Panc1 (cell line): Measurements from ENCODE around the gene ADGRG3.

Source experiments
- CTCF ChIP-seq: fragments of 450-650 bp; IDR thresholded peaks from 2 replicates; pipeline ENCODE4 v1.5.1; 2017; ENCODE audit warnings: mild to moderate bottlenecking
- POLR2AphosphoS5 ChIP-seq: IDR thresholded peaks from 2 replicates; pipeline ENCODE4 v1.6.1; 2012; ENCODE audit warnings: mild to moderate bottlenecking, low read depth, low read length, moderate library complexity

- TF ChIP-seq CTCF = no peak
- no peak for TF ChIP-seq POLR2AphosphoS5
Observed at GRCh38 chr16:57708168-57708567, 40.1 kb downstream of the ADGRG3 start.
